GM23338 (cell line): Measurements from ENCODE around the gene ZNF892. TPM values are rescaled to one million over a fixed set of nuclear protein-coding genes. Genes with fewer than 3 reads are reported as not detected.
A peak's percentile ranks its signal among the peaks of the same experiment; 100 is the strongest.
"Not testable (repeated sequence)": the region's sequence is repeated elsewhere in the genome, so short reads cannot be mapped to it uniquely, and the experiment has no call there.

Experiments used
- ATAC-seq: fragments of 200-7000 bp; cut with Tn5 transposase; 3 replicates; pipeline ENCODE4 v1.9.1; 2020
- DNase-seq: peaks from one replicate; pipeline ENCODE4 v3.0.0-alpha.2; 2015; ENCODE audit warnings: low spot score
- H2AFZ ChIP-seq: fragments of 200-600 bp; sonication (generic); 2 replicates; pipeline ENCODE4 v1.8.0; 2016; ENCODE audit warnings: antibody characterized with exemption, mild to moderate bottlenecking, moderate library complexity
- H3F3A ChIP-seq: fragments of 200-600 bp; sonication (generic); replicated peaks from 2 replicates; pipeline ENCODE4 v1.8.0; 2017; ENCODE audit warnings: antibody characterized with exemption, mixed run types, low read depth
- H3K27ac ChIP-seq: fragments of 200-600 bp; sonication (generic); 2 replicates; pipeline ENCODE4 v1.6.1; 2016; ENCODE audit warnings: low read depth
- H3K27me3 ChIP-seq: fragments of 200-600 bp; sonication (generic); 2 replicates; pipeline ENCODE4 v1.8.0; 2016; ENCODE audit warnings: mild to moderate bottlenecking, mixed run types, moderate library complexity; ENCODE audit not compliant: insufficient read depth
- H3K36me3 ChIP-seq: fragments of 200-600 bp; sonication (generic); 2 replicates; pipeline ENCODE4 v1.8.0; 2016; ENCODE audit warnings: mild to moderate bottlenecking; ENCODE audit not compliant: insufficient read depth
- H3K4me1 ChIP-seq: fragments of 200-600 bp; sonication (generic); 2 replicates; pipeline ENCODE4 v1.8.0; 2016; ENCODE audit warnings: mild to moderate bottlenecking, moderate library complexity; ENCODE audit not compliant: insufficient read depth
- H3K4me2 ChIP-seq: fragments of 200-600 bp; sonication (generic); 2 replicates; pipeline ENCODE4 v1.7.1; 2017; ENCODE audit warnings: mixed run types
- H3K4me3 ChIP-seq: fragments of 200-600 bp; sonication (generic); 2 replicates; pipeline ENCODE4 v1.6.1; 2016; ENCODE audit warnings: mixed run types
- H3K79me2 ChIP-seq: fragments of 200-600 bp; sonication (generic); replicated peaks from 2 replicates; pipeline ENCODE4 v1.8.0; 2017; ENCODE audit warnings: mild to moderate bottlenecking; ENCODE audit not compliant: insufficient read depth
- H3K9me2 ChIP-seq: fragments of 200-600 bp; sonication (generic); 2 replicates; pipeline ENCODE4 v1.8.0; 2017; ENCODE audit not compliant: insufficient read depth
- H4K20me1 ChIP-seq: fragments of 200-600 bp; sonication (generic); replicated peaks from 2 replicates; pipeline ENCODE4 v1.8.0; 2017; ENCODE audit warnings: mild to moderate bottlenecking; ENCODE audit not compliant: insufficient read depth
- H3K27ac Mint-ChIP-seq: 2 replicates; pipeline ENCODE4 v1.8.0; 2020; ENCODE audit warnings: inconsistent platforms, mild to moderate bottlenecking, moderate library complexity, mixed read lengths
- H3K27me3 Mint-ChIP-seq: 3 replicates; pipeline ENCODE4 v1.8.0; 2022; ENCODE audit warnings: low read depth, mild to moderate bottlenecking, moderate library complexity, mixed read lengths, inconsistent platforms; ENCODE audit not compliant: insufficient read depth, poor library complexity
- H3K36me3 Mint-ChIP-seq: 3 replicates; pipeline ENCODE4 v1.8.0; 2021; ENCODE audit warnings: low read depth, mild to moderate bottlenecking, inconsistent platforms, moderate library complexity, mixed read lengths
- H3K4me1 Mint-ChIP-seq: 3 replicates; pipeline ENCODE4 v1.8.0; 2020; ENCODE audit warnings: mild to moderate bottlenecking, inconsistent platforms, mixed read lengths
- H3K4me3 Mint-ChIP-seq: 3 replicates; pipeline ENCODE4 v1.8.0; 2021; ENCODE audit warnings: moderate library complexity, mild to moderate bottlenecking, inconsistent platforms, mixed read lengths
- H3K9me3 Mint-ChIP-seq: 3 replicates; pipeline ENCODE4 v1.8.0; 2020; ENCODE audit warnings: moderate library complexity, mild to moderate bottlenecking, inconsistent platforms, mixed read lengths
- CREB1 ChIP-seq: fragments of 250-450 bp; sonication (Bioruptor Pico); IDR thresholded peaks from 2 replicates; pipeline ENCODE4 v1.5.0; 2020; ENCODE audit warnings: low read depth, mild to moderate bottlenecking, moderate library complexity
- CTCF ChIP-seq, 2 experiments: fragments of 200-600 bp in 1 of 2; sonication (generic) in 1 of 2; conservative IDR thresholded peaks; 2 replicates each; pipeline versions ENCODE4 v1.5.1 to v1.6.1; 2016 to 2017; ENCODE audit warnings: antibody characterized with exemption in 2 of 2, low read depth in 2 of 2, mild to moderate bottlenecking in 2 of 2, moderate library complexity in 1 of 2
- EZH2 ChIP-seq: fragments of 200-600 bp; sonication (generic); IDR thresholded peaks from one replicate; pipeline ENCODE4 v1.8.0; 2017; ENCODE audit warnings: antibody characterized with exemption, mild to moderate bottlenecking, low read depth; ENCODE audit not compliant: unreplicated experiment
- NANOG ChIP-seq: IDR thresholded peaks from 2 replicates; pipeline ENCODE4 v1.6.1; 2016; ENCODE audit warnings: antibody characterized with exemption, borderline replicate concordance
- ZNF462 ChIP-seq: fragments of 250-450 bp; sonication (Bioruptor Pico); IDR thresholded peaks from 2 replicates; pipeline ENCODE4 v1.5.0; 2020; ENCODE audit warnings: mild to moderate bottlenecking, moderate library complexity
- polyA plus RNA-seq: library from polyadenylated mRNA; unstranded; fragments of >200 nt; fragmentation: Nextera tagmentation; extraction: Ambion mirVana; gene quantifications from 2 replicates; pipeline ENCODE4 v1.2.1, GENCODE V29; 2016
- total RNA-seq: library from RNA; depleted of rRNA; stranded (reverse); fragments of >200 nt; shearing (Covaris generic); gene quantifications from 2 replicates; pipeline ENCODE4 v1.2.3, GENCODE V29; 2014

ZNF892 gene
- total and polyA plus RNA-seq, 2 experiments from 2014 or later = 2.2 to 17.9 TPM

GRCh38 chr2:95192956-95193355 is 14.4 kb upstream of the ZNF892 start:
- peaks cover 11% of the 10 kb centered on the region for H3K27me3 Mint-ChIP-seq
- not testable (repeated sequence) for H3K9me3 Mint-ChIP-seq, H3K79me2 ChIP-seq

GRCh38 chr2:95203911-95204310 is 3.4 kb upstream of the ZNF892 start:
- Histone ChIP-seq H3K27me3 (peaks cover 26% of the 10 kb centered on the region), H3K4me2 (no peak overlapping the region), H3K9me2 (no peaks in the 10 kb centered on the region), H3K4me1 (peaks cover 14% of the 10 kb centered on the region), H3F3A (peaks cover 5% of the 10 kb centered on the region; the same call in 1 of the 2 replicates), H3K36me3 (no peaks in the 10 kb centered on the region), H3K27ac (no peak overlapping the region), H3K4me3 (no peak overlapping the region), H4K20me1 (peaks cover 9% of the 10 kb centered on the region), H3K79me2 (peaks cover 7% of the 10 kb centered on the region; the same call in 1 of the 2 replicates), H2AFZ (no peak overlapping the region)
- H3K36me3 Mint-ChIP-seq = peaks cover 11% of the 10 kb centered on the region
- no peak for ATAC-seq
- peaks cover 21% of the 10 kb centered on the region for H3K4me1 Mint-ChIP-seq
- H3K9me3 Mint-ChIP-seq = peaks cover 7% of the 10 kb centered on the region
- no peak overlapping the region for H3K4me3 Mint-ChIP-seq
- DNase-seq = no peak
- TF ChIP-seq NANOG = no peak
- H3K27ac Mint-ChIP-seq = no peak overlapping the region
- peaks cover 17% of the 10 kb centered on the region for H3K27me3 Mint-ChIP-seq

More at GRCh38 chr2:95192956-95193355, 14.4 kb upstream of the ZNF892 start:
- H3K36me3 Mint-ChIP-seq, H3K27me3 ChIP-seq, ATAC-seq, H3K4me1 ChIP-seq, H3K27ac ChIP-seq, H3F3A ChIP-seq, H3K4me3 Mint-ChIP-seq, H3K27ac Mint-ChIP-seq, H4K20me1 ChIP-seq, H3K4me3 ChIP-seq, H3K36me3 ChIP-seq, H2AFZ ChIP-seq, H3K4me2 ChIP-seq, H3K9me2 ChIP-seq, H3K4me1 Mint-ChIP-seq: not testable (repeated sequence)
- peak; percentile 48 for DNase-seq
- TF ChIP-seq CTCF (conservative IDR thresholded peaks at IDR 0.05; ENCODE audit: low read depth in 2 of 2) (peak; percentile 57 to 71), CREB1 (peak; percentile 74)

GRCh38 chr2:95204396-95204795 is 2.9 kb upstream of the ZNF892 start:
- H3K27me3 ChIP-seq = peaks cover 26% of the 10 kb centered on the region
- ATAC-seq = no peak
- peaks cover 15% of the 10 kb centered on the region for H3K36me3 Mint-ChIP-seq
- TF ChIP-seq NANOG (no peak), CTCF (conservative IDR thresholded peaks at IDR 0.05; ENCODE audit: low read depth in 2 of 2) (no peak), EZH2 (no peak), ZNF462 (no peak)

More at GRCh38 chr2:95204396-95204795, 2.9 kb upstream of the ZNF892 start:
- Histone ChIP-seq H3K9me2 (no peaks in the 10 kb centered on the region), H3K4me3 (no peak overlapping the region), H3K4me2 (no peak overlapping the region), H4K20me1 (peaks cover 9% of the 10 kb centered on the region), H3K79me2 (peaks cover 10% of the 10 kb centered on the region; the same call in 1 of the 2 replicates), H2AFZ (no peak overlapping the region), H3K4me1 (peaks cover 14% of the 10 kb centered on the region), H3F3A (peaks cover 5% of the 10 kb centered on the region; the same call in 1 of the 2 replicates), H3K27ac (no peak overlapping the region), H3K36me3 (no peaks in the 10 kb centered on the region)
- no peak for DNase-seq
- peaks cover 21% of the 10 kb centered on the region for H3K4me1 Mint-ChIP-seq
- H3K27me3 Mint-ChIP-seq = peaks cover 20% of the 10 kb centered on the region
- H3K9me3 Mint-ChIP-seq = peaks cover 11% of the 10 kb centered on the region
- no peak overlapping the region for H3K27ac Mint-ChIP-seq
- H3K4me3 Mint-ChIP-seq = no peak overlapping the region
